ENCODE results near the gene CNIH1.
"Not testable (repeated sequence)": the region's sequence is repeated elsewhere in the genome, so short reads cannot be mapped to it uniquely, and the experiment has no call there.

Gene CNIH1

GRCh38 chr14:54440037-54440436, 1.1 kb downstream of the CNIH1 start:
- Histone ChIP-seq H3K4me3 (ENCODE audit: insufficient read depth, low read depth, low read length, poor library complexity, severe bottlenecking) (peak overlapping the region; percentile 53), H3K36me3 (ENCODE audit: control insufficient read depth, insufficient read depth, low read length) (no peaks in the 10 kb centered on the region), H3K27ac (ENCODE audit: insufficient read depth, low read length, poor library complexity, severe bottlenecking) (no peak overlapping the region), H3K4me1 (ENCODE audit: control insufficient read depth, insufficient read depth, low read length, poor library complexity, severe bottlenecking) (peaks cover 9% of the 10 kb centered on the region), H3K27me3 (replicated peaks; ENCODE audit: control insufficient read depth, insufficient read depth, low read length, poor library complexity, severe bottlenecking) (no peaks in the 10 kb centered on the region), H3K9me3 (ENCODE audit: control insufficient read depth, low read length) (no peaks in the 10 kb centered on the region)
- DNase-seq: no peak

GRCh38 chr14:54438703-54439102, 2.5 kb downstream of the CNIH1 start:
- no peak overlapping the region for H3K27ac ChIP-seq (ENCODE audit: insufficient read depth, low read length, poor library complexity, severe bottlenecking)
- H3K36me3 ChIP-seq (ENCODE audit: control insufficient read depth, insufficient read depth, low read length): no peaks in the 10 kb centered on the region
- no peak overlapping the region for H3K4me3 ChIP-seq (ENCODE audit: insufficient read depth, low read depth, low read length, poor library complexity, severe bottlenecking)
- peaks cover 9% of the 10 kb centered on the region for H3K4me1 ChIP-seq (ENCODE audit: control insufficient read depth, insufficient read depth, low read length, poor library complexity, severe bottlenecking)
- no peaks in the 10 kb centered on the region for H3K27me3 ChIP-seq (replicated peaks; ENCODE audit: control insufficient read depth, insufficient read depth, low read length, poor library complexity, severe bottlenecking)
- H3K9me3 ChIP-seq (ENCODE audit: control insufficient read depth, low read length): no peaks in the 10 kb centered on the region
- no peak for DNase-seq

- not testable (repeated sequence) for DNase-seq; H3K4me1 ChIP-seq (ENCODE audit: control insufficient read depth, insufficient read depth, low read length, poor library complexity, severe bottlenecking); H3K27me3 ChIP-seq (replicated peaks; ENCODE audit: control insufficient read depth, insufficient read depth, low read length, poor library complexity, severe bottlenecking)
Measured at GRCh38 chr14:54437954-54438353, 3.2 kb downstream of the CNIH1 start.

GRCh38 chr14:54435500-54435981, 5.6 kb downstream of the CNIH1 start:
- no peak overlapping the region for H3K27ac ChIP-seq (ENCODE audit: insufficient read depth, low read length, poor library complexity, severe bottlenecking)

More at GRCh38 chr14:54437954-54438353, 3.2 kb downstream of the CNIH1 start:
- not testable (repeated sequence) for H3K9me3 ChIP-seq (ENCODE audit: control insufficient read depth, low read length); H3K4me3 ChIP-seq (ENCODE audit: insufficient read depth, low read depth, low read length, poor library complexity, severe bottlenecking); H3K36me3 ChIP-seq (ENCODE audit: control insufficient read depth, insufficient read depth, low read length); H3K27ac ChIP-seq (ENCODE audit: insufficient read depth, low read length, poor library complexity, severe bottlenecking)

GRCh38 chr14:54428527-54428926, 12.6 kb downstream of the CNIH1 start:
- no peak for DNase-seq
- Histone ChIP-seq H3K4me3 (ENCODE audit: insufficient read depth, low read depth, low read length, poor library complexity, severe bottlenecking) (no peak overlapping the region), H3K36me3 (ENCODE audit: control insufficient read depth, insufficient read depth, low read length) (peaks cover 31% of the 10 kb centered on the region), H3K27me3 (replicated peaks; ENCODE audit: control insufficient read depth, insufficient read depth, low read length, poor library complexity, severe bottlenecking) (no peaks in the 10 kb centered on the region), H3K4me1 (ENCODE audit: control insufficient read depth, insufficient read depth, low read length, poor library complexity, severe bottlenecking) (no peaks in the 10 kb centered on the region), H3K27ac (ENCODE audit: insufficient read depth, low read length, poor library complexity, severe bottlenecking) (no peak overlapping the region), H3K9me3 (ENCODE audit: control insufficient read depth, low read length) (no peaks in the 10 kb centered on the region)

More at GRCh38 chr14:54435500-54435981, 5.6 kb downstream of the CNIH1 start:
- no peaks in the 10 kb centered on the region for H3K9me3 ChIP-seq (ENCODE audit: control insufficient read depth, low read length)
- H3K4me3 ChIP-seq (ENCODE audit: insufficient read depth, low read depth, low read length, poor library complexity, severe bottlenecking): no peak overlapping the region
- peaks cover 4% of the 10 kb centered on the region for H3K36me3 ChIP-seq (ENCODE audit: control insufficient read depth, insufficient read depth, low read length)
- no peaks in the 10 kb centered on the region for H3K27me3 ChIP-seq (replicated peaks; ENCODE audit: control insufficient read depth, insufficient read depth, low read length, poor library complexity, severe bottlenecking)
- no peak for DNase-seq
- peaks cover 9% of the 10 kb centered on the region for H3K4me1 ChIP-seq (ENCODE audit: control insufficient read depth, insufficient read depth, low read length, poor library complexity, severe bottlenecking)

GRCh38 chr14:54427871-54428270, 13.3 kb downstream of the CNIH1 start:
- H3K36me3 ChIP-seq (ENCODE audit: control insufficient read depth, insufficient read depth, low read length): peaks cover 31% of the 10 kb centered on the region
- H3K9me3 ChIP-seq (ENCODE audit: control insufficient read depth, low read length): no peaks in the 10 kb centered on the region
- H3K27me3 ChIP-seq (replicated peaks; ENCODE audit: control insufficient read depth, insufficient read depth, low read length, poor library complexity, severe bottlenecking): no peaks in the 10 kb centered on the region
- H3K4me3 ChIP-seq (ENCODE audit: insufficient read depth, low read depth, low read length, poor library complexity, severe bottlenecking): no peak overlapping the region
- H3K4me1 ChIP-seq (ENCODE audit: control insufficient read depth, insufficient read depth, low read length, poor library complexity, severe bottlenecking): no peaks in the 10 kb centered on the region
- no peak for DNase-seq
- H3K27ac ChIP-seq (ENCODE audit: insufficient read depth, low read length, poor library complexity, severe bottlenecking): no peak overlapping the region

- Histone ChIP-seq H3K27ac (ENCODE audit: insufficient read depth, low read length, poor library complexity, severe bottlenecking) (no peak overlapping the region), H3K4me3 (ENCODE audit: insufficient read depth, low read depth, low read length, poor library complexity, severe bottlenecking) (no peak overlapping the region), H3K4me1 (ENCODE audit: control insufficient read depth, insufficient read depth, low read length, poor library complexity, severe bottlenecking) (no peaks in the 10 kb centered on the region), H3K27me3 (replicated peaks; ENCODE audit: control insufficient read depth, insufficient read depth, low read length, poor library complexity, severe bottlenecking) (no peaks in the 10 kb centered on the region), H3K9me3 (ENCODE audit: control insufficient read depth, low read length) (no peaks in the 10 kb centered on the region), H3K36me3 (ENCODE audit: control insufficient read depth, insufficient read depth, low read length) (peaks cover 28% of the 10 kb centered on the region)
- DNase-seq: no peak
Measured at GRCh38 chr14:54425537-54426274, 15.5 kb downstream of the CNIH1 start.

- Histone ChIP-seq H3K9me3 (ENCODE audit: control insufficient read depth, low read length) (no peaks in the 10 kb centered on the region), H3K4me3 (ENCODE audit: insufficient read depth, low read depth, low read length, poor library complexity, severe bottlenecking) (no peak overlapping the region), H3K36me3 (ENCODE audit: control insufficient read depth, insufficient read depth, low read length) (peaks cover 25% of the 10 kb centered on the region), H3K27ac (ENCODE audit: insufficient read depth, low read length, poor library complexity, severe bottlenecking) (no peak overlapping the region), H3K27me3 (replicated peaks; ENCODE audit: control insufficient read depth, insufficient read depth, low read length, poor library complexity, severe bottlenecking) (no peaks in the 10 kb centered on the region), H3K4me1 (ENCODE audit: control insufficient read depth, insufficient read depth, low read length, poor library complexity, severe bottlenecking) (no peaks in the 10 kb centered on the region)
- no peak for DNase-seq
Measured at GRCh38 chr14:54425068-54425467, 16.1 kb downstream of the CNIH1 start.

- Histone ChIP-seq H3K4me1 (ENCODE audit: control insufficient read depth, insufficient read depth, low read length, poor library complexity, severe bottlenecking) (no peaks in the 10 kb centered on the region), H3K27ac (ENCODE audit: insufficient read depth, low read length, poor library complexity, severe bottlenecking) (no peak overlapping the region), H3K4me3 (ENCODE audit: insufficient read depth, low read depth, low read length, poor library complexity, severe bottlenecking) (no peak overlapping the region), H3K27me3 (replicated peaks; ENCODE audit: control insufficient read depth, insufficient read depth, low read length, poor library complexity, severe bottlenecking) (no peaks in the 10 kb centered on the region), H3K9me3 (ENCODE audit: control insufficient read depth, low read length) (no peaks in the 10 kb centered on the region), H3K36me3 (ENCODE audit: control insufficient read depth, insufficient read depth, low read length) (peaks cover 19% of the 10 kb centered on the region)
- DNase-seq: no peak
Measured at GRCh38 chr14:54424479-54424901, 16.7 kb downstream of the CNIH1 start.

- Histone ChIP-seq H3K4me3 (ENCODE audit: insufficient read depth, low read depth, low read length, poor library complexity, severe bottlenecking) (no peak overlapping the region), H3K36me3 (ENCODE audit: control insufficient read depth, insufficient read depth, low read length) (peaks cover 14% of the 10 kb centered on the region), H3K27me3 (replicated peaks; ENCODE audit: control insufficient read depth, insufficient read depth, low read length, poor library complexity, severe bottlenecking) (no peaks in the 10 kb centered on the region), H3K27ac (ENCODE audit: insufficient read depth, low read length, poor library complexity, severe bottlenecking) (no peak overlapping the region), H3K4me1 (ENCODE audit: control insufficient read depth, insufficient read depth, low read length, poor library complexity, severe bottlenecking) (no peaks in the 10 kb centered on the region), H3K9me3 (ENCODE audit: control insufficient read depth, low read length) (no peaks in the 10 kb centered on the region)
- no peak for DNase-seq
Measured at GRCh38 chr14:54423991-54424390, 17.2 kb downstream of the CNIH1 start.

Data from effector memory CD4-positive, alpha-beta T cell (primary cell).